Epithelial cell of proximal tubule (primary cell): Measurements from ENCODE around the gene NECTIN3. TPM values are rescaled to one million over a fixed set of nuclear protein-coding genes. Genes with fewer than 3 reads are reported as not detected.
A peak's percentile ranks its signal among the peaks of the same experiment; 100 is the strongest.

ENCODE experiments used
- DNase-seq: peaks from one replicate; pipeline ENCODE4 v3.0.0-alpha.2; 2011; ENCODE audit warnings: low read depth
- H3K4me3 ChIP-seq: 2 replicates; pipeline ENCODE4 v1.5.1; 2011; ENCODE audit warnings: low read depth, mild to moderate bottlenecking, low read length
- CTCF ChIP-seq: conservative IDR thresholded peaks from 2 replicates; pipeline ENCODE4 v1.5.1; 2012; ENCODE audit warnings: low read depth, mild to moderate bottlenecking, low read length
- total RNA-seq: library from RNA; depleted of rRNA; stranded (reverse); fragments of >200 nt; gene quantifications from 2 replicates; pipeline ENCODE4 v1.2.3, GENCODE V29; 2015

Gene NECTIN3
- total RNA-seq, 1 donor from 2014 or later, result 30.1 TPM

- no peak overlapping the region for H3K4me3 ChIP-seq
- no peak for TF ChIP-seq CTCF
Measured at GRCh38 chr3:111212511-111212910, 140.9 kb downstream of the NECTIN3 start.

GRCh38 chr3:111215481-111215880, 143.9 kb downstream of the NECTIN3 start:
- TF ChIP-seq CTCF, result no peak
- H3K4me3 ChIP-seq, result no peak overlapping the region
- no peak for DNase-seq

More at GRCh38 chr3:111212511-111212910, 140.9 kb downstream of the NECTIN3 start:
- no peak for DNase-seq

- TF ChIP-seq CTCF, result no peak
Measured at GRCh38 chr3:111218615-111219014, 147.0 kb downstream of the NECTIN3 start.

GRCh38 chr3:111227216-111227615, 155.6 kb downstream of the NECTIN3 start:
- no peak for TF ChIP-seq CTCF
- no peak overlapping the region for H3K4me3 ChIP-seq
- DNase-seq, result no peak

More at GRCh38 chr3:111218615-111219014, 147.0 kb downstream of the NECTIN3 start:
- no peak for DNase-seq
- no peak overlapping the region for H3K4me3 ChIP-seq

GRCh38 chr3:111229301-111229700, 157.7 kb downstream of the NECTIN3 start:
- no peak for DNase-seq
- no peak overlapping the region for H3K4me3 ChIP-seq
- no peak for TF ChIP-seq CTCF

- peak; percentile 74 for DNase-seq
- no peak overlapping the region for H3K4me3 ChIP-seq
- no peak for TF ChIP-seq CTCF
Measured at GRCh38 chr3:111236836-111237713, 165.5 kb downstream of the NECTIN3 start.

- DNase-seq, result no peak
- H3K4me3 ChIP-seq, result no peak overlapping the region
Measured at GRCh38 chr3:111237946-111238345, 166.3 kb downstream of the NECTIN3 start.

More at GRCh38 chr3:111237946-111238345, 166.3 kb downstream of the NECTIN3 start:
- TF ChIP-seq CTCF, result no peak
